Measurements from ENCODE around the gene CD2AP.
"Not testable (repeated sequence)": the region's sequence is repeated elsewhere in the genome, so short reads cannot be mapped to it uniquely, and the experiment has no call there.

- not testable (repeated sequence) for TF ChIP-seq CTCF (IDR thresholded peaks at IDR 0.05; ENCODE audit: insufficient read depth, low read length); SPI1 (IDR thresholded peaks at IDR 0.05; ENCODE audit: borderline replicate concordance, low read depth); POLR2AphosphoS5 (IDR thresholded peaks at IDR 0.05; ENCODE audit: low read depth)
Observed at GRCh38 chr6:47481213-47481612, 3.6 kb downstream of the CD2AP start.

Data from HL-60 (cell line).